HepG2 (cell line): Measurements from ENCODE around the gene EEPD1. TPM values are rescaled to one million over a fixed set of nuclear protein-coding genes. Genes with fewer than 3 reads are reported as not detected.

Source experiments
- CBX1 ChIP-seq: IDR thresholded peaks from one replicate; pipeline ENCODE4 v1.6.1; 2016; ENCODE audit warnings: antibody characterized with exemption, low read depth
- HIC2 ChIP-seq: sonication (generic); formaldehyde crosslinking; IDR thresholded peaks from 2 replicates; pipeline ENCODE4 v1.9.0; 2022; ENCODE audit warnings: low read depth, missing genetic modification reagents
- KLF9 ChIP-seq: IDR thresholded peaks from 2 replicates; pipeline ENCODE4 v1.6.1; 2016; ENCODE audit warnings: low read depth
- MAZ ChIP-seq, 2 experiments: sonication (generic) in 1 of 2; formaldehyde crosslinking in 1 of 2; IDR thresholded peaks; 2 replicates each; pipeline versions ENCODE4 v1.5.0 to v1.6.1; 2012 to 2020; ENCODE audit warnings: low read depth in 2 of 2, mild to moderate bottlenecking in 2 of 2, borderline replicate concordance in 1 of 2, improper control_type of control experiment in 1 of 2, low read length in 1 of 2, missing genetic modification reagents in 1 of 2, moderate library complexity in 1 of 2
- MIER3 ChIP-seq: IDR thresholded peaks from 2 replicates; pipeline ENCODE4 v1.6.1; 2016; ENCODE audit warnings: missing compliant biosample characterization, borderline replicate concordance
- NFIC ChIP-seq: IDR thresholded peaks from 2 replicates; pipeline ENCODE4 v1.6.1; 2012; ENCODE audit warnings: mild to moderate bottlenecking, low read length, inconsistent platforms
- TAF1 ChIP-seq: sonication (generic); formaldehyde crosslinking; IDR thresholded peaks from 2 replicates; pipeline ENCODE4 v1.4.0; 2020; ENCODE audit warnings: missing genetic modification reagents
- ZBTB43 ChIP-seq: sonication (generic); formaldehyde crosslinking; conservative IDR thresholded peaks from 2 replicates; pipeline ENCODE4 v1.4.0; 2020; ENCODE audit warnings: missing genetic modification reagents
- ZIK1 ChIP-seq: sonication (generic); formaldehyde crosslinking; IDR thresholded peaks from 2 replicates; pipeline ENCODE4 v1.5.0; 2020; ENCODE audit warnings: mild to moderate bottlenecking, low read depth, missing genetic modification reagents, borderline replicate concordance
- ZNF124 ChIP-seq: sonication (generic); formaldehyde crosslinking; IDR thresholded peaks from 2 replicates; pipeline ENCODE4 v1.4.0; 2020; ENCODE audit warnings: missing genetic modification reagents
- ZNF275 ChIP-seq: sonication (generic); formaldehyde crosslinking; IDR thresholded peaks from 2 replicates; pipeline ENCODE4 v1.8.0; 2022; ENCODE audit warnings: missing genetic modification reagents, mild to moderate bottlenecking, inconsistent platforms, borderline replicate concordance
- ZNF639 ChIP-seq: conservative IDR thresholded peaks from 2 replicates; pipeline ENCODE4 v1.6.1; 2018; ENCODE audit warnings: missing genetic modification reagents
- ZNF790 ChIP-seq: sonication (generic); formaldehyde crosslinking; IDR thresholded peaks from 2 replicates; pipeline ENCODE4 v1.8.0; 2022; ENCODE audit warnings: missing genetic modification reagents, mild to moderate bottlenecking, borderline replicate concordance
- ZNF891 ChIP-seq: sonication (generic); formaldehyde crosslinking; IDR thresholded peaks from 2 replicates; pipeline ENCODE4 v1.5.0; 2020; ENCODE audit warnings: mild to moderate bottlenecking, missing genetic modification reagents
- polyA plus RNA-seq, 8 experiments: library from polyadenylated mRNA; depleted of rRNA in 3 of 8; stranded (reverse) in 7 of 8; unstranded in 1 of 8; fragments of >200 nt; fragmentation: Illumina TruSeq in 4 of 8; extraction: Trizol in 4 of 8; gene quantifications; 2 replicates each; pipeline versions ENCODE4 v1.2.1 to v1.2.3, GENCODE V29; 2011 to 2016; ENCODE audit warnings: low read depth in 4 of 8, missing spikeins in 1 of 8, mixed read lengths in 1 of 8; ENCODE audit not compliant: insufficient read depth in 1 of 8
- total RNA-seq, 5 experiments: library from RNA; depleted of rRNA; stranded (reverse); fragments of >200 nt; fragmentation: Illumina TruSeq; extraction: Trizol; gene quantifications; 2 replicates each; pipeline ENCODE4 v1.2.3, GENCODE V29; 2016; ENCODE audit warnings: low read depth in 1 of 5
- TF ChIP-seq, protein P1 (sequence below): sonication (generic); formaldehyde crosslinking; IDR thresholded peaks from 2 replicates; pipeline ENCODE4 v1.5.0; 2020; ENCODE audit warnings: missing genetic modification reagents
- TF ChIP-seq, protein P2 (sequence below): sonication (generic); formaldehyde crosslinking; IDR thresholded peaks from 2 replicates; pipeline ENCODE4 v1.8.0; 2022; ENCODE audit warnings: low read depth, missing genetic modification reagents
- TF ChIP-seq, protein P3 (sequence below): sonication (generic); formaldehyde crosslinking; IDR thresholded peaks from 2 replicates; pipeline ENCODE4 v1.4.0; 2020; ENCODE audit warnings: missing genetic modification reagents

Gene EEPD1
- total and polyA plus RNA-seq, 2 of the 13 experiments (the other 11 are each of a cell fraction or from before 2014, with no cell fraction given), result 10.1 to 16.4 TPM

DNA sequence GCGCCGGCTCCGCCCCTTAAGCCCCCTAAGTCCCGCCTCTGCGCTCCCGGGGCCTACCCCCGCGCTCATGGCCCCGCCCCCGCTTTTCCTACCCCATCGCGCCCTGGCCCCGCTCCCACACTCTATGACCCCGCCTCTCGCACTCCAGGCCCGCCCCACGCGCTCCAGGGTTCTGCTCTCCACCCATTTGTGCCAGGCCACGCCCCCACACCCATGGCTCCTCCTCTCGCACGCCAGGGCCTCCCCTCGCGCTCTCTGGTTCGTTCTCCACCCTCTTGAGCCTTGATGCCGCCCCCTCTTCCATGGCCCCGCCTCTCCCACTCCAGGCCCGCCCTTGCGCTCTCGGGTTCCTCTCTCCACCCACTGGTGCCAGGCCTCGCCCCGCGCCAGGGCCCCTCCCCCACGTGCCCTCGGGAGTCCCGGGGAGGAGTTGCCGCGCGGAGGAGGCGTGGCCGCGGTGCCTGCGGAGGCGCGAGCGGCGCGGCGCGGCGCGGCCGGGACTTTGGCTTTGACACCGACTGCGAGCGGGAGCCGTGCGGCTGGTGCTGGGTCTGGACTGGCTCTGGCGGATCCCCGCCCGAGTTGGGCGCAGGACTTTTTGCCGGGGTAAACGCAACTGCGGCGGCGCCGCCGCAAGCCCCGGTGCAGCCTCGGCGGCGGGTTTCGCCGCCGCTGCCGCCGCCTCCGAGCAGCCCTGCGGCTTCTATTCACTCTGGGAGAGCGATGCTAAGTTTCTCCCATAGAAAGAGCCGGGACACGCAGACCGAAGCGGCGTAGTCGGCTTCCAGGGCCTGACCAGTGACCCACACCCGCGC, at the start of gene EEPD1 (continued):
- TF ChIP-seq MAZ (IDR thresholded peaks at IDR 0.05; ENCODE audit: borderline replicate concordance, low read depth, low read length) (peak; percentile 69; the same call in 1 of the 2 replicates), MAZ (CRISPR knock-in tag; IDR thresholded peaks at IDR 0.05; ENCODE audit: low read depth) (peak; percentile 87), ZNF639 (CRISPR knock-in tag) (0 out of 2 replicates have a peak, but pooled peaks have one; percentile 54), KLF9 (no peak), ZNF790 (CRISPR knock-in tag) (no peak), NFIC (no peak), HIC2 (CRISPR knock-in tag) (peak; percentile 87), ZNF891 (CRISPR knock-in tag) (no peak), TAF1 (peak; percentile 83), MIER3 (CRISPR knock-in tag) (no peak), CBX1 (no peak), ZIK1 (CRISPR knock-in tag) (0 out of 2 replicates have a peak, but pooled peaks have one; percentile 54), ZNF275 (CRISPR knock-in tag) (peak; percentile 78; the same call in 1 of the 2 replicates), ZBTB43 (CRISPR knock-in tag) (0 out of 2 replicates have a peak, but pooled peaks have one; percentile 8), ZNF124 (CRISPR knock-in tag) (no peak)
- TF ChIP-seq, protein P1, sequence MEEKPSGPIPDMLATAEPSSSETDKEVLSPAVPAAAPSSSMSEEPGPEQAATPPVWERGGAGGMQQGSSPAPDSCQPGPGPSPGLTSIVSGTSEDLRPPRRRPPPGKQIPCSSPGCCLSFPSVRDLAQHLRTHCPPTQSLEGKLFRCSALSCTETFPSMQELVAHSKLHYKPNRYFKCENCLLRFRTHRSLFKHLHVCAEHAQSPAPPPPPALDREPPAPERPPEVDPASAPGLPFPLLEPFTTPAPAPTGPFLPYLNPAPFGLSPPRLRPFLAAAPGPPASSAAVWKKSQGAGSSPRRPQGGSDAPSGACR (CRISPR knock-in tag), result peak; percentile 85
- TF ChIP-seq, protein P2, sequence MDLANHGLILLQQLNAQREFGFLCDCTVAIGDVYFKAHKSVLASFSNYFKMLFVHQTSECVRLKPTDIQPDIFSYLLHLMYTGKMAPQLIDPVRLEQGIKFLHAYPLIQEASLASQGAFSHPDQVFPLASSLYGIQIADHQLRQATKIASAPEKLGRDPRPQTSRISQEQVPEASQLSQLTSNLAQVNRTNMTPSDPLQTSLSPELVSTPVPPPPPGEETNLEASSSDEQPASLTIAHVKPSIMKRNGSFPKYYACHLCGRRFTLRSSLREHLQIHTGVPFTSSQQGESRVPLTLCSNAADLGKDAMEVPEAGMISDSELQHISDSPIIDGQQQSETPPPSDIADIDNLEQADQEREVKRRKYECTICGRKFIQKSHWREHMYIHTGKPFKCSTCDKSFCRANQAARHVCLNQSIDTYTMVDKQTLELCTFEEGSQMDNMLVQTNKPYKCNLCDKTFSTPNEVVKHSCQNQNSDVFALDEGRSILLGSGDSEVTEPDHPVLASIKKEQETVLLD (CRISPR knock-in tag), result peak; percentile 91
- TF ChIP-seq, protein P3, sequence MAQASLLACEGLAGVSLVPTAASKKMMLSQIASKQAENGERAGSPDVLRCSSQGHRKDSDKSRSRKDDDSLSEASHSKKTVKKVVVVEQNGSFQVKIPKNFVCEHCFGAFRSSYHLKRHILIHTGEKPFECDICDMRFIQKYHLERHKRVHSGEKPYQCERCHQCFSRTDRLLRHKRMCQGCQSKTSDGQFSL (CRISPR knock-in tag), result no peak
